ENCODE data around the gene SLC5A10.

- TF ChIP-seq CTCF (conservative IDR thresholded peaks at IDR 0.05): no peak
- no peak for TF ChIP-seq ZFX (IDR thresholded peaks at IDR 0.05)
Observed at GRCh38 chr17:19013806-19014627, 62.1 kb downstream of the SLC5A10 start.

Measured in C4-2B (cell line).